ENCODE data around the gene ATP13A1.

GRCh38 chr19:19668230-19669012 is 4.9 kb upstream of the ATP13A1 start, which contains the start of gene ZNF101:
- TF ChIP-seq, protein P1, sequence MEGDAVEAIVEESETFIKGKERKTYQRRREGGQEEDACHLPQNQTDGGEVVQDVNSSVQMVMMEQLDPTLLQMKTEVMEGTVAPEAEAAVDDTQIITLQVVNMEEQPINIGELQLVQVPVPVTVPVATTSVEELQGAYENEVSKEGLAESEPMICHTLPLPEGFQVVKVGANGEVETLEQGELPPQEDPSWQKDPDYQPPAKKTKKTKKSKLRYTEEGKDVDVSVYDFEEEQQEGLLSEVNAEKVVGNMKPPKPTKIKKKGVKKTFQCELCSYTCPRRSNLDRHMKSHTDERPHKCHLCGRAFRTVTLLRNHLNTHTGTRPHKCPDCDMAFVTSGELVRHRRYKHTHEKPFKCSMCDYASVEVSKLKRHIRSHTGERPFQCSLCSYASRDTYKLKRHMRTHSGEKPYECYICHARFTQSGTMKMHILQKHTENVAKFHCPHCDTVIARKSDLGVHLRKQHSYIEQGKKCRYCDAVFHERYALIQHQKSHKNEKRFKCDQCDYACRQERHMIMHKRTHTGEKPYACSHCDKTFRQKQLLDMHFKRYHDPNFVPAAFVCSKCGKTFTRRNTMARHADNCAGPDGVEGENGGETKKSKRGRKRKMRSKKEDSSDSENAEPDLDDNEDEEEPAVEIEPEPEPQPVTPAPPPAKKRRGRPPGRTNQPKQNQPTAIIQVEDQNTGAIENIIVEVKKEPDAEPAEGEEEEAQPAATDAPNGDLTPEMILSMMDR (IDR thresholded peaks at IDR 0.05): no peak
- peak in 1 of 2 donors; percentile 60 for TF ChIP-seq POLR2A (IDR thresholded peaks at IDR 0.05)
